Panc1 (cell line): ENCODE results near the gene WWOX. TPM values are rescaled to one million over a fixed set of nuclear protein-coding genes. Genes with fewer than 3 reads are reported as not detected.

ENCODE experiments used
- ATAC-seq: fragments of 200-7000 bp; cut with Tn5 transposase; 2 replicates; pipeline ENCODE4 v1.9.1; 2020; ENCODE audit warnings: mild to moderate bottlenecking, moderate library complexity
- BruUV-seq: library from RNA; stranded (reverse); fragments of 400-500 nt; replicated peaks from 2 replicates; lab custom pipeline; 2021; lab: Mats Ljungman, UMichigan
- CTCF ChIA-PET: fragments of 300-600 bp; sonication (Branson Sonifier 250); formaldehyde crosslinking; loops from one replicate; lab custom pipeline; 2022; ENCODE audit warnings: antibody characterized with exemption; lab: Charles Lee
- POLR2A ChIA-PET: fragments of 300-600 bp; sonication (Branson Sonifier 250); formaldehyde crosslinking; loops from one replicate; lab custom pipeline; 2022; ENCODE audit warnings: antibody characterized with exemption; lab: Charles Lee
- DNase-seq: peaks from one replicate; pipeline ENCODE4 v3.0.0-alpha.2; 2010; ENCODE audit warnings: low read depth, low spot score
- H3K27ac ChIP-seq: 2 replicates; pipeline ENCODE4 v1.5.1; 2011; ENCODE audit warnings: mild to moderate bottlenecking, low read length, inconsistent platforms
- H3K27me3 ChIP-seq: fragments of 200-500 bp; sonication (Bioruptor generic); 2 replicates; pipeline ENCODE4 v1.6.0; 2014; ENCODE audit warnings: low read length, inconsistent platforms; ENCODE audit not compliant: control insufficient read depth, insufficient read depth
- H3K36me3 ChIP-seq: fragments of 200-500 bp; sonication (Bioruptor generic); 2 replicates; pipeline ENCODE4 v1.5.1; 2014; ENCODE audit warnings: inconsistent platforms, mild to moderate bottlenecking, low read length, moderate library complexity; ENCODE audit not compliant: control insufficient read depth, insufficient read depth
- H3K4me1 ChIP-seq: 2 replicates; pipeline ENCODE4 v1.5.1; 2011; ENCODE audit warnings: inconsistent platforms, mild to moderate bottlenecking, low read length, moderate library complexity; ENCODE audit not compliant: control insufficient read depth, insufficient read depth
- H3K4me3 ChIP-seq, 2 experiments: 2 replicates each; pipeline ENCODE4 v1.5.1; 2011 to 2012; ENCODE audit warnings: low read depth in 2 of 2, low read length in 2 of 2, mild to moderate bottlenecking in 2 of 2, inconsistent platforms in 1 of 2, moderate library complexity in 1 of 2
- H3K9me3 ChIP-seq: fragments of 200-500 bp; sonication (Bioruptor generic); 2 replicates; pipeline ENCODE4 v1.5.1; 2014; ENCODE audit warnings: low read depth, mild to moderate bottlenecking, inconsistent platforms, low read length, moderate library complexity; ENCODE audit not compliant: control insufficient read depth, insufficient read depth
- POLR2AphosphoS5 ChIP-seq: IDR thresholded peaks from 2 replicates; pipeline ENCODE4 v1.6.1; 2012; ENCODE audit warnings: mild to moderate bottlenecking, low read depth, low read length, moderate library complexity
- SIN3A ChIP-seq: IDR thresholded peaks from 2 replicates; pipeline ENCODE4 v1.6.1; 2012; ENCODE audit warnings: low read depth, mild to moderate bottlenecking, low read length, moderate library complexity, borderline replicate concordance; ENCODE audit not compliant: insufficient read depth
- TCF7L2 ChIP-seq: IDR thresholded peaks from 2 replicates; pipeline ENCODE4 v1.6.1; 2011; ENCODE audit warnings: mild to moderate bottlenecking, low read depth, low read length, inconsistent platforms
- in situ Hi-C: cut with HindIII; loops from 2 replicates; pipeline ENCODE4 v1.10.0; 2016; ENCODE audit warnings: low sequenced_read_pairs, low pct_unique_long_range_greater_than_20kb
- intact Hi-C: fragments of 100-400 bp; cut with micrococcal nuclease; formaldehyde crosslinking; loops from one replicate; pipeline ENCODE4 v1.10.0; 2022; ENCODE audit not compliant: unreplicated experiment
- total RNA-seq: library from RNA; stranded (reverse); gene quantifications from one replicate; pipeline ENCODE4 v1.2.1, GENCODE V29; 2021; ENCODE audit not compliant: unreplicated experiment
- TF ChIP-seq, protein P1 (sequence below), 2 experiments: IDR thresholded peaks; 2 replicates each; pipeline ENCODE4 v1.6.1; 2011 to 2012; ENCODE audit warnings: low read depth in 2 of 2, control low read depth in 1 of 2, low read length in 1 of 2, mild to moderate bottlenecking in 1 of 2, moderate library complexity in 1 of 2; ENCODE audit not compliant: insufficient read depth in 1 of 2
- TF ChIP-seq, protein P2 (sequence below): fragments of 450-650 bp; IDR thresholded peaks from 2 replicates; pipeline ENCODE4 v1.5.1; 2017; ENCODE audit warnings: mild to moderate bottlenecking

The WWOX gene
- total RNA-seq, 1 experiment from 2014 or later, result 12.5 TPM

DNA sequence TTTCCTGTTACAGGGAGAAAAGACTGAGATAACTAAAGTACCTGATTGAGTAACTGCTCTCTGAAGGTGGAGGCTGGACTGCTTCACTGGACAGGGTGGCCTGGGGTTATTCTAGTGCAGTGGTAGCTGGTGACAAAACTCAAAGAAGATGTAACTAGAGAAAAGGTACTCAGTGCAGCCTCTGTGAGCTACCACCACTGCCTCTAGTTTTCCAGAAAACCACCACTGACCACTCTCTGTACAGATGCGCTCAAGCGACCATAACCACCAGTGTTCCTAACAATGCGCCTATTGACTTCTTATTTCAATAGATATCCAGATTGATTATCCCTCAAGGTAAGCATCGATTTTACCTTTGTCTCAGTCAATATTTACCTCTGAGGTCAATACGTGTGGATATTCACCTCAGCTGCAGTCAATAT is 492.2 kb downstream of the WWOX start:
- Histone ChIP-seq H3K4me1 (no peaks in the 10 kb centered on the region), H3K27me3 (no peaks in the 10 kb centered on the region), H3K4me3 (no peak overlapping the region), H3K36me3 (no peaks in the 10 kb centered on the region), H3K27ac (no peak overlapping the region), H3K9me3 (no peaks in the 10 kb centered on the region)
- ChIA-PET POLR2A (no interaction called here), CTCF (no interaction called here)
- BruUV-seq, result no TSS peak
- intact Hi-C loops, result no loop called here
- in situ Hi-C loops, result no loop called here
- no peak for DNase-seq
- TF ChIP-seq POLR2AphosphoS5 (no peak), TCF7L2 (no peak), SIN3A (no peak)
- TF ChIP-seq, protein P1, sequence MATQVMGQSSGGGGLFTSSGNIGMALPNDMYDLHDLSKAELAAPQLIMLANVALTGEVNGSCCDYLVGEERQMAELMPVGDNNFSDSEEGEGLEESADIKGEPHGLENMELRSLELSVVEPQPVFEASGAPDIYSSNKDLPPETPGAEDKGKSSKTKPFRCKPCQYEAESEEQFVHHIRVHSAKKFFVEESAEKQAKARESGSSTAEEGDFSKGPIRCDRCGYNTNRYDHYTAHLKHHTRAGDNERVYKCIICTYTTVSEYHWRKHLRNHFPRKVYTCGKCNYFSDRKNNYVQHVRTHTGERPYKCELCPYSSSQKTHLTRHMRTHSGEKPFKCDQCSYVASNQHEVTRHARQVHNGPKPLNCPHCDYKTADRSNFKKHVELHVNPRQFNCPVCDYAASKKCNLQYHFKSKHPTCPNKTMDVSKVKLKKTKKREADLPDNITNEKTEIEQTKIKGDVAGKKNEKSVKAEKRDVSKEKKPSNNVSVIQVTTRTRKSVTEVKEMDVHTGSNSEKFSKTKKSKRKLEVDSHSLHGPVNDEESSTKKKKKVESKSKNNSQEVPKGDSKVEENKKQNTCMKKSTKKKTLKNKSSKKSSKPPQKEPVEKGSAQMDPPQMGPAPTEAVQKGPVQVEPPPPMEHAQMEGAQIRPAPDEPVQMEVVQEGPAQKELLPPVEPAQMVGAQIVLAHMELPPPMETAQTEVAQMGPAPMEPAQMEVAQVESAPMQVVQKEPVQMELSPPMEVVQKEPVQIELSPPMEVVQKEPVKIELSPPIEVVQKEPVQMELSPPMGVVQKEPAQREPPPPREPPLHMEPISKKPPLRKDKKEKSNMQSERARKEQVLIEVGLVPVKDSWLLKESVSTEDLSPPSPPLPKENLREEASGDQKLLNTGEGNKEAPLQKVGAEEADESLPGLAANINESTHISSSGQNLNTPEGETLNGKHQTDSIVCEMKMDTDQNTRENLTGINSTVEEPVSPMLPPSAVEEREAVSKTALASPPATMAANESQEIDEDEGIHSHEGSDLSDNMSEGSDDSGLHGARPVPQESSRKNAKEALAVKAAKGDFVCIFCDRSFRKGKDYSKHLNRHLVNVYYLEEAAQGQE (IDR thresholded peaks at IDR 0.05; ENCODE audit: insufficient read depth in 1 of 2, low read depth in 2 of 2, low read length in 1 of 2), result no peak
- ATAC-seq, result no peak

DNA sequence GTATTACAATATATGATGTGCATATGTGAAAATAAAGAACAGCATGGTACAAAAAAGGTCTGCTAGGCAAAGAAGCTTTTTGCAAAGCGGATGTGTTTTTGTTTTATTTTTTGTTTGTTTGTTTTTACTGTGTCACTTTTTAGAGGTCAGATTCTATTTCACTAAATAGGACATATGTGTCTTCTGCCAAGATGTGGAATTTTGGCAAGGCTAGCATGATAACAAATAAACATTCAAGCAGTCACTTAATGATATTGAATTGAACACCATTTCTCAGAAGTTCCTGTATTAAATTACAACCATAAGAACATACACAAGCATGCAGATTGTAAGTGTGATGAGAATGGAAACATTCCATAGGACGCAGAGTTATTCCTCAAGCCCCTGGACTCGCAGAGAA is 492.7 kb downstream of the WWOX start:
- no peak for DNase-seq
- H3K4me3 ChIP-seq, result no peak overlapping the region
- no peaks in the 10 kb centered on the region for H3K9me3 ChIP-seq
- ChIA-PET POLR2A (no interaction called here), CTCF (no interaction called here)
- H3K36me3 ChIP-seq, result no peaks in the 10 kb centered on the region
- H3K27me3 ChIP-seq, result no peaks in the 10 kb centered on the region
- H3K4me1 ChIP-seq, result no peaks in the 10 kb centered on the region
- no peak for TF ChIP-seq SIN3A
- no peak for TF ChIP-seq TCF7L2
- no TSS peak for BruUV-seq
- no peak for ATAC-seq
- intact Hi-C loops, result no loop called here
- H3K27ac ChIP-seq, result no peak overlapping the region
- in situ Hi-C loops, result no loop called here

DNA sequence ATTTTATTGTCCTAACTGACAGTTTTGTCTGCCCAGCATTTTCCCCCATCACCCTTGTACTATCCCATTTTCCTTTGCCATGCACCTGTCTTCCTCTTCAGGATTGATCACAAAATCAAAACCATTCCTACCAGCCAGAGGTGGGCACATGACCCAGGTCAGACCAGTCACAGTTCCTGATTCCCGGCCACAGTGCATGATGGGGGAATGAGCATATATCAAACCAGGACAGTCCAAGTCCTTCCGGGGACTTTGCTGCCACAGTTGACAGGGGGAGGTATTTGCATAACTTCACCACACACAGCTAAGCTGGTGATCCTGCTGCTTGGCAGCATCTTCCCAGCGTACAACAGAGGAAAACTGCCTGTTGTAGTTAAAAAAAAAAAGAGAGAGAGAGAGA is 493.9 kb downstream of the WWOX start:
- POLR2A ChIA-PET, result no interaction called here
- intact Hi-C loops, result no loop called here
- TF ChIP-seq, protein P2, sequence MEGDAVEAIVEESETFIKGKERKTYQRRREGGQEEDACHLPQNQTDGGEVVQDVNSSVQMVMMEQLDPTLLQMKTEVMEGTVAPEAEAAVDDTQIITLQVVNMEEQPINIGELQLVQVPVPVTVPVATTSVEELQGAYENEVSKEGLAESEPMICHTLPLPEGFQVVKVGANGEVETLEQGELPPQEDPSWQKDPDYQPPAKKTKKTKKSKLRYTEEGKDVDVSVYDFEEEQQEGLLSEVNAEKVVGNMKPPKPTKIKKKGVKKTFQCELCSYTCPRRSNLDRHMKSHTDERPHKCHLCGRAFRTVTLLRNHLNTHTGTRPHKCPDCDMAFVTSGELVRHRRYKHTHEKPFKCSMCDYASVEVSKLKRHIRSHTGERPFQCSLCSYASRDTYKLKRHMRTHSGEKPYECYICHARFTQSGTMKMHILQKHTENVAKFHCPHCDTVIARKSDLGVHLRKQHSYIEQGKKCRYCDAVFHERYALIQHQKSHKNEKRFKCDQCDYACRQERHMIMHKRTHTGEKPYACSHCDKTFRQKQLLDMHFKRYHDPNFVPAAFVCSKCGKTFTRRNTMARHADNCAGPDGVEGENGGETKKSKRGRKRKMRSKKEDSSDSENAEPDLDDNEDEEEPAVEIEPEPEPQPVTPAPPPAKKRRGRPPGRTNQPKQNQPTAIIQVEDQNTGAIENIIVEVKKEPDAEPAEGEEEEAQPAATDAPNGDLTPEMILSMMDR, result no peak
- TF ChIP-seq SIN3A (no peak), POLR2AphosphoS5 (no peak), TCF7L2 (no peak)
- TF ChIP-seq, protein P1 (IDR thresholded peaks at IDR 0.05; ENCODE audit: insufficient read depth in 1 of 2, low read depth in 2 of 2, low read length in 1 of 2), result no peak
- CTCF ChIA-PET, result no interaction called here
- no TSS peak for BruUV-seq
- in situ Hi-C loops, result no loop called here
- Histone ChIP-seq H3K4me1 (no peaks in the 10 kb centered on the region), H3K27ac (no peak overlapping the region), H3K27me3 (no peaks in the 10 kb centered on the region), H3K4me3 (no peak overlapping the region), H3K36me3 (no peaks in the 10 kb centered on the region), H3K9me3 (no peaks in the 10 kb centered on the region)
- DNase-seq (no peak), ATAC-seq (no peak)
